ENCODE results near the gene C1orf116. TPM values are rescaled to one million over a fixed set of nuclear protein-coding genes. Genes with fewer than 3 reads are reported as not detected.
A peak's percentile ranks its signal among the peaks of the same experiment; 100 is the strongest.

The C1orf116 gene
- polyA plus RNA-seq, 1 of the 3 experiments (the other 2 are of a cell fraction): 0.02 TPM

GRCh38 chr1:207006914-207007313, 25.6 kb downstream of the C1orf116 start:
- Histone ChIP-seq H3K4me2 (no peak overlapping the region; the same call in 1 of the 2 replicates), H4K20me1 (ENCODE audit: insufficient read depth) (no peaks in the 10 kb centered on the region), H3F3A (replicated peaks; ENCODE audit: insufficient read depth) (no peaks in the 10 kb centered on the region), H3K27ac (ENCODE audit: low read depth in 2 of 2, low read length in 1 of 2) (peak overlapping the region; percentile 33 to 72; a peak in 2 of 4 replicates), H3K9ac (0 out of 2 replicates have a peak overlapping the region, but pooled peaks have one; percentile 26), H3K36me3 (replicated peaks in 1 of 2; ENCODE audit: control insufficient read depth in 1 of 2, insufficient read depth in 2 of 2, low read length in 1 of 2) (no peaks in the 10 kb centered on the region), H2AFZ (ENCODE audit: low read depth) (peak overlapping the region; percentile 2; the same call in 1 of the 2 replicates), H3K4me1 (ENCODE audit: control insufficient read depth in 1 of 2, insufficient read depth in 2 of 2, low read depth in 1 of 2, low read length in 1 of 2) (peaks cover 6 to 10% of the 10 kb centered on the region in 2 experiments; a peak in 2 of 4 replicates), H3K79me2 (ENCODE audit: insufficient read depth) (no peaks in the 10 kb centered on the region), H3K9me2 (no peaks in the 10 kb centered on the region), H3K27me3 (ENCODE audit: insufficient read depth) (no peaks in the 10 kb centered on the region), H3K9me3 (no peaks in the 10 kb centered on the region), H3K4me3 (ENCODE audit: low read depth in 2 of 2, low read length in 1 of 2) (no peak overlapping the region)
- CTCF ChIA-PET: interaction anchor here (0.6 to 4.3 kb wide), 6 partner anchors 9 to 493 kb away, joined by 3 to 39 read pairs (median 4); no protein-coding TSS in a partner anchor
- TF ChIP-seq SMC3 (IDR thresholded peaks at IDR 0.05; ENCODE audit: low read depth, low read length) (no peak), NRF1 (IDR thresholded peaks at IDR 0.05; ENCODE audit: low read depth, low read length) (no peak), EP300 (IDR thresholded peaks at IDR 0.05; ENCODE audit: borderline replicate concordance in 1 of 2, low read depth in 1 of 2, low read length in 1 of 2) (no peak), CHD2 (IDR thresholded peaks at IDR 0.05; ENCODE audit: low read length, partially characterized antibody) (no peak), CTCF (IDR thresholded peaks at IDR 0.05) (no peak), TAF1 (IDR thresholded peaks at IDR 0.05; ENCODE audit: borderline replicate concordance, low read depth, low read length) (no peak), GATA2 (CRISPR knock-in tag; IDR thresholded peaks at IDR 0.05) (no peak), ELF1 (IDR thresholded peaks at IDR 0.05) (no peak), USF1 (IDR thresholded peaks at IDR 0.05; ENCODE audit: borderline replicate concordance, low read depth) (no peak), FOXM1 (IDR thresholded peaks at IDR 0.05; ENCODE audit: low read depth) (no peak), POLR2AphosphoS5 (IDR thresholded peaks at IDR 0.05; ENCODE audit: low read depth, low read length) (no peak), REST (IDR thresholded peaks at IDR 0.05; ENCODE audit: low read depth, low read length) (no peak), IRF3 (IDR thresholded peaks at IDR 0.05; ENCODE audit: low read depth, low read length) (no peak), RCOR1 (IDR thresholded peaks at IDR 0.05; ENCODE audit: low read length) (no peak), FOXJ3 (CRISPR knock-in tag; IDR thresholded peaks at IDR 0.05) (no peak)
- POLR2A ChIA-PET: no interaction called here
- no peak for DNase-seq
- 18% methylated on average over 3 of the region's 3 CpGs for WGBS (ENCODE audit: low lambda C conversion rate)

Measured in SK-N-SH (cell line).